ENCODE measurements around the gene SNRNP200.

- no peak for TF ChIP-seq CTCF (IDR thresholded peaks at IDR 0.05)
- no peak for TF ChIP-seq POLR2A (IDR thresholded peaks at IDR 0.05)
Measured at GRCh38 chr2:96336104-96336775, 30.9 kb upstream of the SNRNP200 start.
